ENCODE data around the gene GABPB2.
A peak's percentile ranks its signal among the peaks of the same experiment; 100 is the strongest.
"Not testable (repeated sequence)": the region's sequence is repeated elsewhere in the genome, so short reads cannot be mapped to it uniquely, and the experiment has no call there.

The GABPB2 gene

GRCh38 chr1:151060007-151060656, 10.4 kb upstream of the GABPB2 start, which contains the start of gene MLLT11:
Gene MLLT11 (plus strand): TSS chr1:151060397. CDS start chr1:151067225, 6,828 bp downstream.
- peak in 53 of 56 donors; percentile 12 to 82 (median 50) for DNase-seq

- DNase-seq, result peak in 11 of 56 donors; percentile 2 to 36 (median 6)
Measured at GRCh38 chr1:151060657-151061421, 9.7 kb upstream of the GABPB2 start.

- DNase-seq, result no peak
Measured at GRCh38 chr1:151061704-151062103, 8.9 kb upstream of the GABPB2 start.

GRCh38 chr1:151062741-151063371, 7.7 kb upstream of the GABPB2 start:
- peak in 9 of 56 donors; percentile 5 to 37 (median 13) for DNase-seq

DNA sequence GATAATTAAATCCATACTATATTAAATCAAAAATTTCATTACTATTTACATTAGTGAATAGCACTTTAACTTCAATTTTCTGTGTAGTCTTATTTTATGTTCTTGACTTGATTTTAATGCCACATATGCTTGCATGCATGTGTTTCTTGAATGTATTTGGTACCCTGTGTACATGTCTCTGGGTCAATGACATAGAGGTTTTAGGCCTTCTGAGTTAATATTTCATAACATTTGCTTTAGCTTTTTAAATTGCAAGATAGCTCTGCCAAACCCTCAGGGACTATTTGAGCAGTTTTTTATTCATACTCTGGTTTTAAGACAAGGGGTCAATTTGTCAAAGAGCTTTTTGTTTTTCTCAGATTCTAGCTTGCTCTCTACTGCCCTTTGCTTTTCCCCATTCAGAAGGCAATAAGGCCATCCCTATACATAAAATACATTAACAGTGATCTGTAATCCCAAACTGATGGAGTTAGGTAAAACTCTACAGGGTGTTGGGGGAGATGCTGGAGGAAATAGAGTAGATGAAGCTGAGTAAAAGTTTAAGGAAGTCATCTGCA, 5.4 kb upstream of the GABPB2 start:
- no peak for DNase-seq

DNA sequence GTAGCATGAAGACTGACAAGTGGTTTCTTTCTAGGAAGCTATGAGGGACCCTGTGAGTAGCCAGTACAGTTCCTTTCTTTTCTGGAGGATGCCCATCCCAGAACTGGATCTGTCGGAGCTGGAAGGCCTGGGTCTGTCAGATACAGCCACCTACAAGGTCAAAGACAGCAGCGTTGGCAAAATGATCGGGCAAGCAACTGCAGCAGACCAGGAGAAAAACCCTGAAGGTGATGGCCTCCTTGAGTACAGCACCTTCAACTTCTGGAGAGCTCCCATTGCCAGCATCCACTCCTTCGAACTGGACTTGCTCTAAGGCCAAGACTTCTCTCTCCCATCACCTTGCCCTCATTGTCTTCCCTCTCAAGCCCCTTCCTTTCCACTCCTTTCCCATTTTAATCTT, 3.4 kb upstream of the GABPB2 start:
- no peak for DNase-seq

DNA sequence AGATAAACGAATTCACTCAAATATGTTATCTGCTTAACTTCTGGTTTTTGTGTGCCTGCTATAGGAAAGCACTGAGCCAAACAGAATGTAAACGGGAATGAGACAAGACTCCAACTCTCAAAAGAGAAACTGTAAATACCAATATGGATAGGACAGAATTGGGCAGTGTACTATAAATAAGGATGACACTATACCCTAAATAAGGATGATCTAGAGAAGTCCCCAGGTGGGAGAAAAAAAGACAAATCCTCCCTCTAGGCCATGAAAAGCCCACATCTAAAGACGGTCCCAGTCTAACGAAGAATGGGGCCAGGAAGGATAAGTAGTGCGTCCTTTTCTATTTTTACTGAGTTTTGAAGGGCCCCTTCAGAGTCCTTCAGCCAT, 1.5 kb upstream of the GABPB2 start:
- no peak for DNase-seq

- no peak for DNase-seq
Measured at GRCh38 chr1:151072224-151072623, 1.7 kb downstream of the GABPB2 start.

DNA sequence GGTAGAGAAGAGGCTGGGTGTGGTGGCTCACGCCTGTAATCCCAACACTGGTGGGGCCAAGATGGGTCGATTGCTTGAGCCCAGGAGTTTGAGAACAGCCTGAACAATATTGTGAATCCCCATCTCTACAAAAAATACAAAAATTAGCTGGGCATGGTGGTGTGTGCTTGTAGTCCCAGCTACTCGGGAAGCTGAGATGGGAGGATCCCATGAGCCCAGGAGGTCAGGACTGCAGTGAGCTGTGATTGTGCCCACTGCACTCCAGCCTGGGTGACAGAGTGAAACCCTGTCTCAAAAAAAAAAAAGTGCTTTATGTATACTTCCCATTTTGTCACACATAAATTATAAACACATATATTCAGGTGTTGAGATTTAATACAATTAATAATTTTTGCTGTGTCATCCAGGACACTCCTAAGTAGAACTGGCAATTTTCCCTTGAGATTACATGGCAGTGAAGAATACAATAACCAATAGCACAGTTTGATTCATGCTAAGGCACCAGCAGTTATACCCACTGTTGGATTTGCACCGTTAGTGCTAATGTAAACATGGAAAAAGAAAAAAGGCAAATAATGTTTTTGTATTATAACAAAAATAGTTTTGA, 15.5 kb downstream of the GABPB2 start:
- DNase-seq, result no peak

- not testable (repeated sequence) for DNase-seq
Measured at GRCh38 chr1:151097426-151097825, 26.9 kb downstream of the GABPB2 start.

DNA sequence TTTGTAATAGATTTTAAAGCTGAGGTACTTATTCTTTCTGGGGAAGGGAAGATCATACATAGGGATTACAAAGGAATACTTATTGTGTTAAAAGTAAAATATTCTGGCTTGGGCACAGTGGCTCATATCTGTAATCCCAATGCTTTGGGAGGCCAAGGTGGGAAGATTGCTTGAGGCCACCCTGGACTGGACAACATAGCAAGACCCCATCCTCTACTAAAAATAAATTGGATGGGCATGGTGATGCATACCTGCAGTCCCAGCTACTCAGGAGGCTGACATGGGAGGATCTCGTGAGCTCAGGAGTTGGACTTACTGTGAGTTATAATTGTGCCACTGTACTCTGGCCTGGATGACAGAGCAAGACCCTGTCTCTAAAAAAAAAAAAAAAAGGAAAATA, 27.6 kb downstream of the GABPB2 start:
- no peak for DNase-seq

- DNase-seq, result no peak
Measured at GRCh38 chr1:151104630-151105029, 34.1 kb downstream of the GABPB2 start.

GRCh38 chr1:151106894-151107293, 36.3 kb downstream of the GABPB2 start:
- no peak for DNase-seq

- no peak for DNase-seq
Measured at GRCh38 chr1:151108331-151108730, 37.8 kb downstream of the GABPB2 start.

DNA sequence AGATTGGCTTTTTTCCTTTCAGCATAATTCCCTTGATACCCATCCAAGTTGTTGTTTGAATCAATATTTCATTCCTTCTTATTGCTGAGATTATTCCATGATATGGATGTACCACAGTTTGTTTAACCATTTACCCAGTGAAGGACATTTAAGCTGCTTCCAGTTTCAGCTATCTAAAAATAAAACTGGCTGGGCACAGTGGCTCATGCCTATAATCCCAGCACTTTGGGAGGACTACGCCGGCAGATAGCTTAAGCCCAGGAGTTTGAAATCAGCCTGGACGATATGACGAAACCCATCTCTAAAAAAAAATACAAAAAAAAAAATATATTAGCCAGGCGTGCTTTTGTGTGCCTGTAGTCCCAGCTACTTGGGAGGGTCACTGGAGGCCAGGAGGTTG, 43.3 kb downstream of the GABPB2 start:
- DNase-seq, result no peak

DNA sequence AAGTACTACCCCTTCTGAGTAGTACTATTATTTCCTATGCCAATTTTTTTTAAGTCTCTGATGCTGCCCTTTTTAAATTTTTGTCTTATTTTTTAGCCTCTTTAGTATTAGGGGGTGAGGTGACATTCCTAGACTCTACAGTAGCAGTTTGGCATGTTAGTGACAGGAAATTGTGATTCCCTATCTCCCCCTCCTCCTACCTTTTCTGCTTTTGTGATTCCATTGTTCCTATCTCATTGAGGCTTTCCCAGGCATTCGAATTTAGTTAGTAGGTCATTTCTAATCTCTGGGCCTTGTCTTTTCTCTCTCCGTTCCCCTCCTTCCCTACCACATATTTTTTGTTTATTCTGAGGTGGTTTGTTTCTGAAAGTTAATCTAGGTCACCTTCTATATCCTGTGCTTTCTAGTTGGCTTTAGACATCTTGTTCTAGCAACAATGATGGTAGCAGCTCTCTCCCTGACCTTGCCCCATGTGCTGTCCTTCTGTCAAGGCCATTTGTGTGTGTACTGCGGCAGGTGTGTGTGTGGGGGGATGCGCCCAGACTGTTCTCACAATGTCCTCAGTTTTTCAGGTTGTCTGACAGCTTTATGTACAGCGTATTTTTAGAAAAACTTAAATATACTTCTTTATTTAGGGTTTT, 54.3 kb downstream of the GABPB2 start:
- DNase-seq, result no peak

DNA sequence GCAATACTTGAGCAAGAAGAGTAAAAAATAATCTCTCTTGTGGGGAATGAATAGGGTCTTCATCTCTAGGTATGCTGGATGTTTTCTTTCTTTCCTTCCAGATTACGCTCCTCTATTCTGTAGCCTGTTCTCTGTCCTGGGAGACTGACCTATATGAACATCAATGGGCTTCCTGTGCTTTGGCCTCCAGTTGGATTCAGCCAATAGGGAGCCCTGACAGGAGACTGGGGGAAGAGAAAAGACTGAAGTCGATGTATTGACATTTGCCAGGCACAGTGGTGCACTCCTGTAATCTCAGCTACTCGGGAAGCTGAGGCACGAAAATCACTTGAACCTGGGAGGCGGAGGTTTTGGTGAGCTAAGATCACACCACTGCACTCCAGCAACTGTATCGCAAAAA, 58.2 kb downstream of the GABPB2 start:
- DNase-seq, result no peak

DNA sequence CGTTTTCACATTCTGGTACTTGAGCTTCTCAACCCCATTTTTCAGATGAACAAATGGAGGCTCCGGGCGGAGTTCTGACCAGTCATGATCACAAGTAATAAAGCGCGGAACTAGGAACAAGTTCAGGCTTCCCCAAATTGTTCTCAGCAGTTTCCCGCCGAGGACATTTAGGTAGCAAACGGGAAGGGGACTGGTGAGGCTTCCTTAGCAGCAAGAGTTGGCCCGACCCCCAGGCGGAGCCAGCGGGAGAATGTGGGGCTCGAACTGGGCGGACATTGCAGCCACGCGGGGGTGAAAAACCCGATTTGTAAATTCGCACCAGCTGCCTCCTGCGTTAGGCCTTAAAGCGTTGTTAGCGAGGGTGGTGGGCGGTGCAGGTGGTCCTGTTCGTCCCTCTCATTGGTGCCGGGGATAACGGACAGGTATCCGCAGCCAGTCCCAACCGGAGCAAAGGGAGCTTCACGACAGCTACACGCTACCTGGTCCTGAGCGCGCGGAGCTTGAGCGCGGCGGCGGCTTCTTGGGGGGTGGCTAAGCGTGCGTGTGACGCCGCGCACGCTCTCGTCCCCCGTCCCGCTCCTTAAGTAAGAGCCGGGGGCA, 60.5 kb downstream of the GABPB2 start:
- DNase-seq, result peak in 53 of 56 donors; percentile 8 to 94 (median 72)

DNA sequence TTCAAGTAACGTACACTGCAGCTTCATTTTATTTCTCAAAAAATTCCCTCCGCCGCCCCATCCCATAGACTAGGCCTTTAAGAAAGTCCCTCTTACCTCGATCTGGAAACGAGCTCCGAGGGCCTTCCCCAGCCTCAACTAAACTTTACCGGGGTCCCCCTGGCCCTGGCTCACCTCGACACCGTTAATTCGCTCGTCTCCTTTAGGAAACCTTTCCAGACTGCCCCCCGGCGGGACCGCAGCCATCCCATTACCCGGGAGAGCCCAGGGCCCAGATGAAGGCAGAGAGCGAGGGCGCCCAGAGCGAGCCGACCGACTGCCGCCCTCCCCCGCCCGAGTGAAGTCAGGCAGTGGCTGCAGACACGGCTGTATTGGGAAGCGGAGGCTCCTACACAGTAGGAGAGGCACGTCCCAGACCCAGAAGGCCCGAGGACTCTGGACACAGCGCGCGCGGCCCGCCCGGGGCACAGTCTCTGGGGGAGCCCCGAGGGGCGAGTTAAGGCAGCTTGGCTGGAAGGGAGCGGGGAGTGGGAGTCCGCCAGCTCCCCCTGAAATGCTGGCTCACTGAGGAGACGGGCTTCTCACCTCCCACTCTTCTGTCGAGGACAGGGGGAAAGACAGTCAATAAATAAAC, 61.3 kb downstream of the GABPB2 start:
- peak in 4 of 56 donors; percentile 9 to 47 (median 12) for DNase-seq

GRCh38 chr1:151132335-151133017, 61.9 kb downstream of the GABPB2 start:
- DNase-seq, result no peak

Data from nucleus accumbens (tissue), 56 donors.